ENCODE results near the gene DDX56. TPM values are rescaled to one million over a fixed set of nuclear protein-coding genes. Genes with fewer than 3 reads are reported as not detected.

Gene DDX56
- total RNA-seq, 1 experiment from 2014 or later: 83.1 TPM

GRCh38 chr7:44616545-44616944 is 42.8 kb upstream of the DDX56 start:
- ATAC-seq (no peak), DNase-seq (ENCODE audit: low spot score) (no peak)
- Mint-ChIP-seq H3K9me3 (no peaks in the 10 kb centered on the region), H3K4me3 (no peak overlapping the region), H3K4me1 (peaks cover 25% of the 10 kb centered on the region), H3K27me3 (ENCODE audit: low read depth) (no peaks in the 10 kb centered on the region), H3K36me3 (no peaks in the 10 kb centered on the region), H3K27ac (no peak overlapping the region)
- POLR2A ChIA-PET: no interaction called here
- CTCF ChIA-PET: interaction anchor here (1.0 kb wide), 1 partner anchor 23 kb away, joined by 3 read pairs; no protein-coding TSS in a partner anchor
- TF ChIP-seq GTF2I (CRISPR knock-in tag; conservative IDR thresholded peaks at IDR 0.05) (no peak), CBFB (CRISPR knock-in tag; IDR thresholded peaks at IDR 0.05; ENCODE audit: low read depth) (no peak), NFYB (CRISPR knock-in tag; conservative IDR thresholded peaks at IDR 0.05; ENCODE audit: low read depth) (no peak), KAT7 (CRISPR knock-in tag; IDR thresholded peaks at IDR 0.05; ENCODE audit: borderline replicate concordance) (no peak), MXD4 (CRISPR knock-in tag; IDR thresholded peaks at IDR 0.05; ENCODE audit: borderline replicate concordance) (no peak), ZMAT4 (CRISPR knock-in tag; IDR thresholded peaks at IDR 0.05) (no peak), ZNF512 (CRISPR knock-in tag; IDR thresholded peaks at IDR 0.05; ENCODE audit: borderline replicate concordance) (no peak), ZBTB43 (CRISPR knock-in tag; IDR thresholded peaks at IDR 0.05) (no peak), ATF1 (CRISPR knock-in tag; IDR thresholded peaks at IDR 0.05) (no peak), ZNF671 (CRISPR knock-in tag; IDR thresholded peaks at IDR 0.05) (no peak), TEAD1 (CRISPR knock-in tag; IDR thresholded peaks at IDR 0.05) (no peak), JUN (CRISPR knock-in tag; IDR thresholded peaks at IDR 0.05) (no peak), ZNF263 (CRISPR knock-in tag; IDR thresholded peaks at IDR 0.05; ENCODE audit: low read depth) (no peak)
- TF ChIP-seq, protein P1, sequence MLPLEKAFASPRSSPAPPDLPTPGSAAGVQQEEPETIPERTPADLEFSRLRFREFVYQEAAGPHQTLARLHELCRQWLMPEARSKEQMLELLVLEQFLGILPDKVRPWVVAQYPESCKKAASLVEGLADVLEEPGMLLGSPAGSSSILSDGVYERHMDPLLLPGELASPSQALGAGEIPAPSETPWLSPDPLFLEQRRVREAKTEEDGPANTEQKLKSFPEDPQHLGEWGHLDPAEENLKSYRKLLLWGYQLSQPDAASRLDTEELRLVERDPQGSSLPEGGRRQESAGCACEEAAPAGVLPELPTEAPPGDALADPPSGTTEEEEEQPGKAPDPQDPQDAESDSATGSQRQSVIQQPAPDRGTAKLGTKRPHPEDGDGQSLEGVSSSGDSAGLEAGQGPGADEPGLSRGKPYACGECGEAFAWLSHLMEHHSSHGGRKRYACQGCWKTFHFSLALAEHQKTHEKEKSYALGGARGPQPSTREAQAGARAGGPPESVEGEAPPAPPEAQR (CRISPR knock-in tag; IDR thresholded peaks at IDR 0.05): no peak
- TF ChIP-seq, protein P2, sequence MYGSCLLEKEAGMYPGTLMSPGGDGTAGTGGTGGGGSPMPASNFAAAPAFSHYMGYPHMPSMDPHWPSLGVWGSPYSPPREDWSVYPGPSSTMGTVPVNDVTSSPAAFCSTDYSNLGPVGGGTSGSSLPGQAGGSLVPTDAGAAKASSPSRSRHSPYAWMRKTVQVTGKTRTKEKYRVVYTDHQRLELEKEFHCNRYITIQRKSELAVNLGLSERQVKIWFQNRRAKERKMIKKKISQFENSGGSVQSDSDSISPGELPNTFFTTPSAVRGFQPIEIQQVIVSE (CRISPR knock-in tag; IDR thresholded peaks at IDR 0.05; ENCODE audit: borderline replicate concordance): no peak
- TF ChIP-seq, protein P3, sequence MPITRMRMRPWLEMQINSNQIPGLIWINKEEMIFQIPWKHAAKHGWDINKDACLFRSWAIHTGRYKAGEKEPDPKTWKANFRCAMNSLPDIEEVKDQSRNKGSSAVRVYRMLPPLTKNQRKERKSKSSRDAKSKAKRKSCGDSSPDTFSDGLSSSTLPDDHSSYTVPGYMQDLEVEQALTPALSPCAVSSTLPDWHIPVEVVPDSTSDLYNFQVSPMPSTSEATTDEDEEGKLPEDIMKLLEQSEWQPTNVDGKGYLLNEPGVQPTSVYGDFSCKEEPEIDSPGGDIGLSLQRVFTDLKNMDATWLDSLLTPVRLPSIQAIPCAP (CRISPR knock-in tag; IDR thresholded peaks at IDR 0.05): no peak
- TF ChIP-seq, protein P4, sequence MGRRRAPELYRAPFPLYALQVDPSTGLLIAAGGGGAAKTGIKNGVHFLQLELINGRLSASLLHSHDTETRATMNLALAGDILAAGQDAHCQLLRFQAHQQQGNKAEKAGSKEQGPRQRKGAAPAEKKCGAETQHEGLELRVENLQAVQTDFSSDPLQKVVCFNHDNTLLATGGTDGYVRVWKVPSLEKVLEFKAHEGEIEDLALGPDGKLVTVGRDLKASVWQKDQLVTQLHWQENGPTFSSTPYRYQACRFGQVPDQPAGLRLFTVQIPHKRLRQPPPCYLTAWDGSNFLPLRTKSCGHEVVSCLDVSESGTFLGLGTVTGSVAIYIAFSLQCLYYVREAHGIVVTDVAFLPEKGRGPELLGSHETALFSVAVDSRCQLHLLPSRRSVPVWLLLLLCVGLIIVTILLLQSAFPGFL (CRISPR knock-in tag; IDR thresholded peaks at IDR 0.05; ENCODE audit: borderline replicate concordance): no peak

GRCh38 chr7:44615793-44616192 is 42.1 kb upstream of the DDX56 start:
- H3K27ac Mint-ChIP-seq: no peak overlapping the region
- no peak for TF ChIP-seq ZNF219 (CRISPR knock-in tag; IDR thresholded peaks at IDR 0.05; ENCODE audit: borderline replicate concordance)
- 0 out of 2 replicates have a peak, but pooled peaks have one; percentile 41 for TF ChIP-seq ZNF121 (CRISPR knock-in tag; IDR thresholded peaks at IDR 0.05)
- no peak for TF ChIP-seq NR3C1 (CRISPR knock-in tag; conservative IDR thresholded peaks at IDR 0.05; ENCODE audit: low read depth)
- peaks cover 25% of the 10 kb centered on the region for H3K4me1 Mint-ChIP-seq
- ATAC-seq (no peak), DNase-seq (ENCODE audit: low spot score) (no peak)
- H3K27me3 Mint-ChIP-seq (ENCODE audit: low read depth): no peaks in the 10 kb centered on the region
- POLR2A ChIA-PET: no interaction called here
- H3K9me3 Mint-ChIP-seq: no peaks in the 10 kb centered on the region
- CTCF ChIA-PET: no interaction called here
- no peak overlapping the region for H3K4me3 Mint-ChIP-seq
- no peaks in the 10 kb centered on the region for H3K36me3 Mint-ChIP-seq

Data from WTC11 (cell line).